DOHH2 (cell line): ENCODE results near the gene OTOF.

ENCODE experiments used
- H3F3A ChIP-seq: fragments of 200-600 bp; sonication (generic), shearing (Covaris generic); 2 replicates; pipeline ENCODE4 v1.6.0; 2016; ENCODE audit warnings: antibody characterized with exemption, mild to moderate bottlenecking; ENCODE audit not compliant: control insufficient read depth, insufficient read depth
- H3K27ac ChIP-seq: fragments of 200-600 bp; sonication (generic); 2 replicates; pipeline ENCODE4 v1.5.1; 2014; ENCODE audit warnings: low read depth, mild to moderate bottlenecking, low read length, moderate library complexity
- H3K27me3 ChIP-seq: fragments of 200-600 bp; sonication (generic); 2 replicates; pipeline ENCODE4 v1.6.1; 2014; ENCODE audit warnings: mild to moderate bottlenecking, low read length, mixed read lengths; ENCODE audit not compliant: control insufficient read depth
- H3K36me3 ChIP-seq: fragments of 200-600 bp; sonication (generic); 2 replicates; pipeline ENCODE4 v1.6.1; 2014; ENCODE audit warnings: mild to moderate bottlenecking, low read length, moderate library complexity, mixed read lengths; ENCODE audit not compliant: control insufficient read depth
- H3K4me1 ChIP-seq: fragments of 200-600 bp; sonication (generic); 2 replicates; pipeline ENCODE4 v1.6.1; 2014; ENCODE audit warnings: mild to moderate bottlenecking, low read length, mixed read lengths; ENCODE audit not compliant: control insufficient read depth
- H3K4me2 ChIP-seq: fragments of 200-600 bp; sonication (generic); 2 replicates; pipeline ENCODE4 v1.6.0; 2014; ENCODE audit warnings: mild to moderate bottlenecking, low read length, moderate library complexity
- H3K4me3 ChIP-seq: fragments of 200-600 bp; sonication (generic); 2 replicates; pipeline ENCODE4 v1.5.1; 2014; ENCODE audit warnings: mild to moderate bottlenecking, low read length, mixed read lengths
- H3K79me2 ChIP-seq: fragments of 200-600 bp; sonication (generic); 2 replicates; pipeline ENCODE4 v1.6.1; 2014; ENCODE audit warnings: mild to moderate bottlenecking, low read length, mixed read lengths; ENCODE audit not compliant: control insufficient read depth
- H3K9me2 ChIP-seq: fragments of 200-600 bp; sonication (generic); replicated peaks from 2 replicates; pipeline ENCODE4 v1.6.1; 2014; ENCODE audit warnings: mild to moderate bottlenecking, low read length, mixed read lengths; ENCODE audit not compliant: control insufficient read depth
- H3K9me3 ChIP-seq: fragments of 200-600 bp; sonication (generic); 2 replicates; pipeline ENCODE4 v1.6.1; 2014; ENCODE audit warnings: antibody characterized with exemption, low read length, mixed read lengths; ENCODE audit not compliant: control insufficient read depth, insufficient read depth
- H4K20me1 ChIP-seq: fragments of 200-600 bp; sonication (generic); 2 replicates; pipeline ENCODE4 v1.6.0; 2014; ENCODE audit warnings: low read depth, mild to moderate bottlenecking, antibody characterized with exemption, low read length, moderate library complexity; ENCODE audit not compliant: control insufficient read depth, insufficient read depth
- EZH2phosphoT487 ChIP-seq: fragments of 200-600 bp; sonication (generic); IDR thresholded peaks from 2 replicates; pipeline ENCODE4 v1.6.1; 2017; ENCODE audit warnings: borderline replicate concordance, mild to moderate bottlenecking, antibody characterized with exemption, low read length, moderate library complexity, mixed read lengths
- TF ChIP-seq, protein P1 (sequence below): fragments of 200-600 bp; sonication (generic); IDR thresholded peaks from one replicate; pipeline ENCODE4 v1.5.1; 2014; ENCODE audit warnings: antibody characterized with exemption, mild to moderate bottlenecking, low read depth, low read length; ENCODE audit not compliant: poor library complexity, severe bottlenecking

OTOF gene

DNA sequence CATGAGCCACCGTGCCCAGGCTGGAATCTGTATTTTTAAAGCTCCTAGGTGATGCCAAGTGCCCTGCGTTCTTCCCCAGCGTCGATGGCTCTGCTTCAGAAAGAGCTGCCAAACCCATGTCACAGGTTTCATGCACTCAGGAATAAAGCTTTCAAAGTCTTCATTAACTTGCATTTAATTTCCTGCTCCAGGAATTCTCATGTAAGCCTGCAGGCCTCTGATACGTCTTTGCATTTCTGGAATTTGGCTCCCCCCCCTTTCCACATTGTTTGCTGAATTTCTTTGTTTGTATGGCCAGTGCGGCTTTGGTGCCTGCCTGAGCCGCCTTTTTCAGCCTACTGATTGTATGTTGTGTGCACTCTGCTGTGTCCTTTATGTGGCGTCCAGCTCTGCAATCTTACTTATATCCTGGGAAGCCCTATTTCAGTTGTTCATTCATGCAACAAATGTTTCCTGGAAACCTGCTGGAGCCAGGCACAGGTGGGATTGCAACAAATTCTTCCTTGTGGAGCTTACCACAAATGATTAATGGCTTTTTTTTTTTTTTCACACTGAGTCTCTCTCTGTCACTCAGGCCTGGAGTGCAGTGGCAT, 17.9 kb upstream of the OTOF start:
- no peaks in the 10 kb centered on the region for H3K9me3 ChIP-seq
- H3K4me3 ChIP-seq, result no peak overlapping the region
- H3K9me2 ChIP-seq, result no peaks in the 10 kb centered on the region
- H3F3A ChIP-seq, result no peaks in the 10 kb centered on the region
- H3K36me3 ChIP-seq, result no peaks in the 10 kb centered on the region
- no peaks in the 10 kb centered on the region for H3K79me2 ChIP-seq
- no peaks in the 10 kb centered on the region for H4K20me1 ChIP-seq
- peaks cover 5% of the 10 kb centered on the region for H3K27me3 ChIP-seq
- TF ChIP-seq, protein P1, sequence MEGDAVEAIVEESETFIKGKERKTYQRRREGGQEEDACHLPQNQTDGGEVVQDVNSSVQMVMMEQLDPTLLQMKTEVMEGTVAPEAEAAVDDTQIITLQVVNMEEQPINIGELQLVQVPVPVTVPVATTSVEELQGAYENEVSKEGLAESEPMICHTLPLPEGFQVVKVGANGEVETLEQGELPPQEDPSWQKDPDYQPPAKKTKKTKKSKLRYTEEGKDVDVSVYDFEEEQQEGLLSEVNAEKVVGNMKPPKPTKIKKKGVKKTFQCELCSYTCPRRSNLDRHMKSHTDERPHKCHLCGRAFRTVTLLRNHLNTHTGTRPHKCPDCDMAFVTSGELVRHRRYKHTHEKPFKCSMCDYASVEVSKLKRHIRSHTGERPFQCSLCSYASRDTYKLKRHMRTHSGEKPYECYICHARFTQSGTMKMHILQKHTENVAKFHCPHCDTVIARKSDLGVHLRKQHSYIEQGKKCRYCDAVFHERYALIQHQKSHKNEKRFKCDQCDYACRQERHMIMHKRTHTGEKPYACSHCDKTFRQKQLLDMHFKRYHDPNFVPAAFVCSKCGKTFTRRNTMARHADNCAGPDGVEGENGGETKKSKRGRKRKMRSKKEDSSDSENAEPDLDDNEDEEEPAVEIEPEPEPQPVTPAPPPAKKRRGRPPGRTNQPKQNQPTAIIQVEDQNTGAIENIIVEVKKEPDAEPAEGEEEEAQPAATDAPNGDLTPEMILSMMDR, result no peak
- no peak for TF ChIP-seq EZH2phosphoT487
- no peak overlapping the region for H3K4me2 ChIP-seq
- no peaks in the 10 kb centered on the region for H3K4me1 ChIP-seq
- no peak overlapping the region for H3K27ac ChIP-seq

DNA sequence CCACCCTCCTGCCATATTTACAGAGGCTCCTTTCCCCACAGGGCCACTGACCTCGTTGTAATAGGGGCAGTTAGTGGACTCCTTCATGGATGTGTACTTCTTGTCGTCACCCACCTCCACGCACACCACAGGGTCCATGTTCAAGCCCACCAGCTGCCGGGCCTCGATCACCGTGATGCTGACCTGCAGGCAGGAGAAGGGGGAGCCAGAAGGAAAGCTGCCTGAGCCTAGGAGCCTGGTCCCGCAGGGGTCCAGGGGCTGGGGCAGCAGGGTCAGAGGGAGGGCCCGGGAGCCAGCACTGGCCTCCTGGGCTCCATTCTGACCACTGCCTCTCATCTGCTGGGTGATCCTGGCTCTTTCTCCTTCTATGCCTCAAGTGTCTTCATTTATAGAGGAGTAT, 17.0 kb upstream of the OTOF start:
- Histone ChIP-seq H3K4me1 (no peaks in the 10 kb centered on the region), H3K27ac (no peak overlapping the region), H3F3A (no peaks in the 10 kb centered on the region), H3K27me3 (peaks cover 3% of the 10 kb centered on the region), H3K4me3 (no peak overlapping the region), H3K9me3 (no peaks in the 10 kb centered on the region), H3K4me2 (no peak overlapping the region), H3K79me2 (no peaks in the 10 kb centered on the region), H4K20me1 (no peaks in the 10 kb centered on the region), H3K9me2 (no peaks in the 10 kb centered on the region), H3K36me3 (no peaks in the 10 kb centered on the region)
- TF ChIP-seq, protein P1, result no peak
- no peak for TF ChIP-seq EZH2phosphoT487

DNA sequence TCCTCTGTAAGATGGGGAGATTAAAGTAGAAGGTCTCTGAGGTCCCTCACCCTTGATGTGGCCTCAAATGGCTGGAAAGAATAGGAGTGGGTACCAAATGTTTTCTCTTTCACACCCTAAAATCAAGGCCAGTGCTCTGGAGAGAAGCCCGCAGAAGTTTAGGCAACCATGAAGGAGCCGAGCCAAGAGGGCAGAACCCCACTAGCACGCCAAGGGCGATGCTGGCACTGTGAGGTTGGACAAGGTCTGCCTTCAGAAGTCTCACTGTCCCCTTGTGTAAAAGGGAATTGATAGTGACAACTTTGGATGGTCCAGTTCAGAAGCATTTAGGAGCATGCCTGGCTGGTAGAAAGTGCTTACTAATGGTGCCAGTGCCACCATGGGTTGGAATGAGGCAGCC, 16.3 kb upstream of the OTOF start:
- Histone ChIP-seq H4K20me1 (no peaks in the 10 kb centered on the region), H3K27ac (no peak overlapping the region), H3K27me3 (peaks cover 3% of the 10 kb centered on the region), H3K36me3 (no peaks in the 10 kb centered on the region), H3K9me3 (no peaks in the 10 kb centered on the region), H3K79me2 (no peaks in the 10 kb centered on the region), H3F3A (no peaks in the 10 kb centered on the region), H3K9me2 (no peaks in the 10 kb centered on the region), H3K4me1 (no peaks in the 10 kb centered on the region), H3K4me3 (no peak overlapping the region), H3K4me2 (no peak overlapping the region)
- TF ChIP-seq, protein P1, result no peak
- no peak for TF ChIP-seq EZH2phosphoT487

DNA sequence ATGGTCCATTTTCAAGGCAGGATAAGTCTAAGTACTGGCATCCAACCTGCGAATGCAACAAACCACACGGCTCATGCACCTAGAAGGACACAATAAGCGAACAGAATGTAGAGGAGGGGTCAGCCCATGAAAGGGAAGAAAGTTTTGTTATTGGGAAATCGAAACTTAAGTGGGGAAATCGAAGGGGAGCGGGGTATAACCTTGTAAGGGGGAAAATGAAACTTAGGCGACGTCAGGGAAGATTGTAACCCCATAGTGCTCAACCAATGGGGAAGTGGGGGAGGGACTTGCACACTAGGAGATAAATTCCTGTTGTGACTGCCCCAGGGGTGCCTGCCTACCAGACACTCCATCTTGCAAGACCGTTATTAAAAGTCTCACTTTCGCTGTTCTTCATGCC, 15.6 kb upstream of the OTOF start:
- Histone ChIP-seq H3K4me3 (no peak overlapping the region), H3K79me2 (no peaks in the 10 kb centered on the region), H3K27me3 (peaks cover 3% of the 10 kb centered on the region), H3K4me1 (no peaks in the 10 kb centered on the region), H4K20me1 (no peaks in the 10 kb centered on the region), H3F3A (no peaks in the 10 kb centered on the region), H3K36me3 (no peaks in the 10 kb centered on the region), H3K9me2 (no peaks in the 10 kb centered on the region), H3K27ac (no peak overlapping the region), H3K4me2 (no peak overlapping the region), H3K9me3 (no peaks in the 10 kb centered on the region)
- TF ChIP-seq, protein P1, result no peak
- no peak for TF ChIP-seq EZH2phosphoT487
